ENCODE results near the gene VPS13D. TPM values are rescaled to one million over a fixed set of nuclear protein-coding genes. Genes with fewer than 3 reads are reported as not detected.

The VPS13D gene
- polyA plus RNA-seq, 3 donors = 3.6 to 20.2 (median 5.1) TPM

DNA sequence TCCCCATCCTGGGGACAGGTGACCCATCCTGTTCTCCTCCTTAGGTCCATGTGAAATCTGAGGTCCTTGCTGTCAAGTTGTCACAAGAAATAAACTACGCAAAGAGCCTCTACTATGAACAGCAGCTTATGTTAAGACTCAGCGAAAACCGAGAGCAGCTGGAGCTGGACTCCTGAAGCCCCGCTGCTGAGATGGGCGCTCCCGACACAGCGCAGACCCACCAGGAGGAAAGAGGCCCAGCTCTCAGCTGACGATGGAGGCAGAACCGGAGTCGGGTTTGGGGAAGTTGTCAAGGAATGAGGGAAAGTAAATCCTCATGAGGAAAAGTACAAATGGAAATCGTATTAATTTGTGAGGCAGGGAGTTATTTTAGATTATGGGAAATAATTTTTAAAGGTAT is 279.0 kb downstream of the VPS13D start:
- Histone ChIP-seq H3K79me2 (ENCODE audit: insufficient read depth, low read length) (no peaks in the 10 kb centered on the region), H3K4me3 (replicated peaks in 1 of 3; ENCODE audit: low read depth in 2 of 3, low read length in 3 of 3) (no peak overlapping the region), H3K27ac (ENCODE audit: low read depth in 1 of 2, low read length in 2 of 2) (no peak overlapping the region), H3K9ac (ENCODE audit: insufficient read depth, low read length, poor library complexity, severe bottlenecking) (no peak overlapping the region), H3K4me2 (replicated peaks; ENCODE audit: extremely low read depth, low read length, poor library complexity, severe bottlenecking) (no peak overlapping the region), H2AFZ (ENCODE audit: insufficient read depth, low read depth, low read length, poor library complexity, severe bottlenecking) (no peak overlapping the region), H3K36me3 (replicated peaks in 1 of 2; ENCODE audit: control insufficient read depth in 1 of 2, insufficient read depth in 2 of 2, low read length in 2 of 2) (peaks cover 21 to 55% of the 10 kb centered on the region in 2 donors), H4K20me1 (ENCODE audit: insufficient read depth, low read length) (no peaks in the 10 kb centered on the region), H3K27me3 (ENCODE audit: control insufficient read depth in 2 of 2, insufficient read depth in 2 of 2, low read length in 2 of 2) (no peaks in the 10 kb centered on the region), H3K9me3 (replicated peaks in 1 of 2; ENCODE audit: control insufficient read depth in 1 of 2, insufficient read depth in 1 of 2, low read length in 2 of 2) (no peaks in the 10 kb centered on the region), H3K4me1 (ENCODE audit: control insufficient read depth in 1 of 2, insufficient read depth in 2 of 2, low read length in 2 of 2) (peaks cover 13 to 15% of the 10 kb centered on the region in 2 donors)
- peaks cover 18% of the 10 kb centered on the region for H3K4me1 Mint-ChIP-seq
- no peak for DNase-seq
- H3K9me3 Mint-ChIP-seq = no peaks in the 10 kb centered on the region
- TF ChIP-seq, protein P1, sequence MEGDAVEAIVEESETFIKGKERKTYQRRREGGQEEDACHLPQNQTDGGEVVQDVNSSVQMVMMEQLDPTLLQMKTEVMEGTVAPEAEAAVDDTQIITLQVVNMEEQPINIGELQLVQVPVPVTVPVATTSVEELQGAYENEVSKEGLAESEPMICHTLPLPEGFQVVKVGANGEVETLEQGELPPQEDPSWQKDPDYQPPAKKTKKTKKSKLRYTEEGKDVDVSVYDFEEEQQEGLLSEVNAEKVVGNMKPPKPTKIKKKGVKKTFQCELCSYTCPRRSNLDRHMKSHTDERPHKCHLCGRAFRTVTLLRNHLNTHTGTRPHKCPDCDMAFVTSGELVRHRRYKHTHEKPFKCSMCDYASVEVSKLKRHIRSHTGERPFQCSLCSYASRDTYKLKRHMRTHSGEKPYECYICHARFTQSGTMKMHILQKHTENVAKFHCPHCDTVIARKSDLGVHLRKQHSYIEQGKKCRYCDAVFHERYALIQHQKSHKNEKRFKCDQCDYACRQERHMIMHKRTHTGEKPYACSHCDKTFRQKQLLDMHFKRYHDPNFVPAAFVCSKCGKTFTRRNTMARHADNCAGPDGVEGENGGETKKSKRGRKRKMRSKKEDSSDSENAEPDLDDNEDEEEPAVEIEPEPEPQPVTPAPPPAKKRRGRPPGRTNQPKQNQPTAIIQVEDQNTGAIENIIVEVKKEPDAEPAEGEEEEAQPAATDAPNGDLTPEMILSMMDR (IDR thresholded peaks at IDR 0.05) = no peak
- no peak overlapping the region for H3K4me3 Mint-ChIP-seq
- peak overlapping the region in 4 of 7 donors; percentile 50 to 78 (median 54) for H3K27ac Mint-ChIP-seq
- WGBS (ENCODE audit: insufficient coverage) = 96% methylated on average over 10 of the region's 11 CpGs
- H3K27me3 Mint-ChIP-seq (ENCODE audit: low read depth in 3 of 3) = peaks cover 0 to 4% (median 0%) of the 10 kb centered on the region in 3 donors
- peaks cover 62 to 63% of the 10 kb centered on the region in 2 donors for H3K36me3 Mint-ChIP-seq
- intact Hi-C loops (cut with micrococcal nuclease) = no loop called here

DNA sequence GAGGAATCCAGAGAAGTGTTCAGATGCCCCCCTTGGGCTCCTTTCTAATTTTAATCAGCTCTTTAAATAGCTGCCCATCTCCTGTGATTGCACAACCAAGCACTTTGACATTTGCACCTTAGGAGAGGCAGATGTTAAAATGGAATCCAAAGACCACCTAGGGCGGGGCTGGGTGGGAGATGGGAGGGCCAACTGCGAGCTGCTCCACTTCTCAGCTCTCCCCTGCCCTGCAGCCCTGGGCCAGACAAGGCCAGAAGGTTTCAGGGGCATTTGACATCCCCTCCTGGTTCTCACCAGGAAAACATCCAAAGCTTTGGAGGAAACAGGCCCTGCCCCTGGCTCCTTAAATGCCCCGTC is 281.3 kb downstream of the VPS13D start:
- Histone ChIP-seq H3K4me3 (replicated peaks in 1 of 3; ENCODE audit: low read depth in 2 of 3, low read length in 3 of 3) (peak overlapping the region in 1 of 3 experiments; percentile 66), H2AFZ (ENCODE audit: insufficient read depth, low read depth, low read length, poor library complexity, severe bottlenecking) (peak overlapping the region; percentile 82), H3K36me3 (replicated peaks in 1 of 2; ENCODE audit: control insufficient read depth in 1 of 2, insufficient read depth in 2 of 2, low read length in 2 of 2) (peaks cover 12 to 35% of the 10 kb centered on the region in 2 donors), H3K27me3 (ENCODE audit: control insufficient read depth in 2 of 2, insufficient read depth in 2 of 2, low read length in 2 of 2) (no peaks in the 10 kb centered on the region), H3K4me1 (ENCODE audit: control insufficient read depth in 1 of 2, insufficient read depth in 2 of 2, low read length in 2 of 2) (peaks cover 13 to 15% of the 10 kb centered on the region in 2 donors), H3K27ac (ENCODE audit: low read depth in 1 of 2, low read length in 2 of 2) (peak overlapping the region in 1 of 2 donors; percentile 63), H3K79me2 (ENCODE audit: insufficient read depth, low read length) (no peaks in the 10 kb centered on the region), H4K20me1 (ENCODE audit: insufficient read depth, low read length) (no peaks in the 10 kb centered on the region), H3K4me2 (replicated peaks; ENCODE audit: extremely low read depth, low read length, poor library complexity, severe bottlenecking) (peak overlapping the region; percentile 63), H3K9ac (ENCODE audit: insufficient read depth, low read length, poor library complexity, severe bottlenecking) (no peak overlapping the region), H3K9me3 (replicated peaks in 1 of 2; ENCODE audit: control insufficient read depth in 1 of 2, insufficient read depth in 1 of 2, low read length in 2 of 2) (no peaks in the 10 kb centered on the region)
- Mint-ChIP-seq H3K36me3 (peaks cover 40 to 46% of the 10 kb centered on the region in 2 donors), H3K4me3 (peak overlapping the region in 1 of 2 donors; percentile 74), H3K9me3 (peaks cover 0 to 2% (median 0%) of the 10 kb centered on the region in 7 donors), H3K27me3 (ENCODE audit: low read depth in 3 of 3) (peaks cover 0 to 4% (median 0%) of the 10 kb centered on the region in 3 donors), H3K4me1 (peaks cover 18% of the 10 kb centered on the region), H3K27ac (peak overlapping the region in 3 of 7 donors; percentile 73 to 93 (median 79))
- DNase-seq = no peak
- intact Hi-C loops (cut with micrococcal nuclease) = loop anchor here in 1 of 2 donors (2.0 kb wide), 1 partner anchor 108 kb away; the partner anchor contains the start of gene DHRS3
- TF ChIP-seq, protein P1 (IDR thresholded peaks at IDR 0.05) = no peak
- no CpG with 5 or more reads among the region's 3 CpGs for WGBS (ENCODE audit: insufficient coverage)

Measured in CD14-positive monocyte (primary cell).